Spinal cord (tissue), 10 donors: Measurements from ENCODE around the gene RABGAP1. TPM values are rescaled to one million over a fixed set of nuclear protein-coding genes. Genes with fewer than 3 reads are reported as not detected.
A peak's percentile ranks its signal among the peaks of the same experiment; 100 is the strongest.

Experiments used
- DNase-seq, 6 donors: peaks; one replicate each; pipeline versions ENCODE4 v3.0.0 to v3.0.0-alpha.2; 2013 to 2015; ENCODE audit warnings: low spot score in 6 of 6, low read depth in 4 of 6
- H3K27ac ChIP-seq: one replicate; pipeline ENCODE4 v1.5.1; 2013; ENCODE audit warnings: low read depth, low read length, control low read depth
- H3K27me3 ChIP-seq: one replicate; pipeline ENCODE4 v1.6.1; 2013; ENCODE audit warnings: low read length; ENCODE audit not compliant: control insufficient read depth, insufficient read depth
- H3K36me3 ChIP-seq: one replicate; pipeline ENCODE4 v1.6.1; 2013; ENCODE audit warnings: low read length; ENCODE audit not compliant: control insufficient read depth, insufficient read depth
- H3K4me1 ChIP-seq: one replicate; pipeline ENCODE4 v1.6.1; 2013; ENCODE audit warnings: low read length; ENCODE audit not compliant: control insufficient read depth, insufficient read depth
- H3K4me3 ChIP-seq: one replicate; pipeline ENCODE4 v1.5.1; 2013; ENCODE audit warnings: low read depth, low read length, control low read depth
- H3K9me3 ChIP-seq: one replicate; pipeline ENCODE4 v1.6.1; 2013; ENCODE audit warnings: low read length; ENCODE audit not compliant: control insufficient read depth, insufficient read depth
- WGBS: methylation state at CpG from one replicate; pipeline ENCODE4 v1.1.5; 2013; ENCODE audit warnings: missing lambda C conversion rate; ENCODE audit not compliant: insufficient coverage; 5-methylcytosine and 5-hydroxymethylcytosine counted together
- polyA plus RNA-seq, 2 donors: library from polyadenylated mRNA; unstranded; fragments of 120-200 nt; gene quantifications; one replicate each; pipeline ENCODE4 v1.2.1, GENCODE V29; 2013; ENCODE audit not compliant: insufficient read length in 2 of 2
- total RNA-seq, 2 donors: library from RNA; depleted of rRNA in 1 of 2; stranded (reverse); fragments of 120-200 nt in 1 of 2; fragments of >200 nt in 1 of 2; gene quantifications; one replicate each; pipeline versions ENCODE4 v1.2.3 to v1.2.4, GENCODE V29; 2013 to 2014
- donor health status: healthy.

RABGAP1 gene
- total and polyA plus RNA-seq, 4 donors: 60.2 to 104 (median 68.1) TPM

- 15% methylated on average over 4 of the region's 6 CpGs for WGBS
- Histone ChIP-seq H3K4me1 (peaks cover 16% of the 10 kb centered on the region), H3K4me3 (peak overlapping the region; percentile 95), H3K27ac (peak overlapping the region; percentile 78), H3K27me3 (no peaks in the 10 kb centered on the region), H3K36me3 (peaks cover 13% of the 10 kb centered on the region), H3K9me3 (no peaks in the 10 kb centered on the region)
- no peak for DNase-seq
Measured at GRCh38 chr9:122940454-122940748, 419 bp upstream of the RABGAP1 start.

DNA sequence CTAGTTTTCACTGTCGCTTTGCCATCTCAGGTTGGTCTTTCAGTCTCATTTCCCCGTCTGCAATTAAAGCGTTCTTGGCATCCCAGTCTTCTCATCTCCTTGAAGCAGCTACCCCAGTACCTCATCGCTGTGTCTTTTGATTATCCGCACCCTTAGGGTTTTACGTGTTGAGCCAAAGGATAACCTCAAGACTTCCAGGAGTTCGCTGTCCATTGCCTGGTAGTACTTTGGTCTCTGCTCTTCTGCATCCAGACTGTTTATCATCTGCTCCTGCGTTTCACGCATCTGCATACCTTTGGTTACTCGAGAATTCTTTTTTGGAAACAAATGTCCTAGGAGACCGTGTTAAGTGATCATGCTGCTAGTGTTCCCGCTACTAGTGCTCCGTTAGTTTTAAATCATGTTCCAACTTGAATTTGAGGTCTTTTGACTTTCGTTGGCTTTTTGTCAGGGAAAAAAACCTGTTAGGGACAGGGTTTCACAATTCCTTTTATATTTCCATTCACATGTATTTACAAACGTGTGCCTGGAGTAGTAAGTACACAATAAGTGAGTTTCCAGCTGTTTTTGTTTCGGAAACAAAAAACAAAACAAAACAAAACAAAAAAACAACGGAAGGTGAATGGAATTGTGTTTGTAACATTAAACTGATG is 888 bp downstream of the RABGAP1 start:
- H3K4me1 ChIP-seq: peaks cover 16% of the 10 kb centered on the region
- no peaks in the 10 kb centered on the region for H3K27me3 ChIP-seq
- WGBS: 1% methylated on average over 13 of the region's 17 CpGs
- peak overlapping the region; percentile 95 for H3K4me3 ChIP-seq
- peak overlapping the region; percentile 95 for H3K27ac ChIP-seq
- no peaks in the 10 kb centered on the region for H3K9me3 ChIP-seq
- H3K36me3 ChIP-seq: peaks cover 8% of the 10 kb centered on the region
- no peak for DNase-seq

GRCh38 chr9:122944960-122945888 is 4.4 kb downstream of the RABGAP1 start:
- H3K27me3 ChIP-seq: no peaks in the 10 kb centered on the region
- H3K27ac ChIP-seq: no peak overlapping the region
- H3K4me1 ChIP-seq: peaks cover 19% of the 10 kb centered on the region
- 100% methylated on average over 1 of the region's 4 CpGs for WGBS
- no peak overlapping the region for H3K4me3 ChIP-seq
- DNase-seq: no peak
- no peaks in the 10 kb centered on the region for H3K9me3 ChIP-seq
- H3K36me3 ChIP-seq: no peaks in the 10 kb centered on the region

GRCh38 chr9:122946461-122947005 is 5.7 kb downstream of the RABGAP1 start:
- WGBS: no CpG with 5 or more reads among the region's 1 CpG

DNA sequence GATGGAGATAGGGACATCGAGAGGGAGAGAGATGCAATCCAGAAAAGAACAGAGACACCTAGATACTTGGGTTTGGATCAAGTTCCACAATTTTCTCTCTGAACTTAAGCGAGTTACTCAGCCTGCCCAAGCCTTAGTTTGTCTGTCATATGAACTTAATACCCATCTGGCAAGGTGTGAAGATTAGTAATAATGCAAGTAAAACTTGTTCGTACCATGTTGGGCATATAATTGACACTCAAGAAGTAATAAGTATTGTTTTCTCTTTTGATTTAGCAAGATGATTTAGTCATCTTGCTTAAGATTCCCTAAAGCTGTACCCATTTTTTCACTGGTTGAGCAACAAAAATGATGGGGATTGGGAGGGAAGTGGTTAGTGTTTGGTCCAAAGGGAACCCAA is 7.5 kb downstream of the RABGAP1 start:
- H3K9me3 ChIP-seq: no peaks in the 10 kb centered on the region
- no peak for DNase-seq
- 100% methylated on average over 1 of the region's 3 CpGs for WGBS
- no peak overlapping the region for H3K4me3 ChIP-seq
- no peaks in the 10 kb centered on the region for H3K36me3 ChIP-seq
- H3K27me3 ChIP-seq: no peaks in the 10 kb centered on the region
- peak overlapping the region; percentile 64 for H3K27ac ChIP-seq
- peaks cover 9% of the 10 kb centered on the region for H3K4me1 ChIP-seq

More at GRCh38 chr9:122946461-122947005, 5.7 kb downstream of the RABGAP1 start:
- Histone ChIP-seq H3K4me3 (no peak overlapping the region), H3K36me3 (no peaks in the 10 kb centered on the region), H3K4me1 (peaks cover 16% of the 10 kb centered on the region), H3K27me3 (no peaks in the 10 kb centered on the region), H3K9me3 (no peaks in the 10 kb centered on the region), H3K27ac (peak overlapping the region; percentile 19)
- DNase-seq: no peak

- Histone ChIP-seq H3K4me1 (peaks cover 4% of the 10 kb centered on the region), H3K27me3 (no peaks in the 10 kb centered on the region), H3K9me3 (no peaks in the 10 kb centered on the region), H3K4me3 (no peak overlapping the region), H3K36me3 (no peaks in the 10 kb centered on the region), H3K27ac (no peak overlapping the region)
- peak in 1 of 6 donors; percentile 38 for DNase-seq
- WGBS: no CpG with 5 or more reads among the region's 1 CpG
Measured at GRCh38 chr9:122949696-122950095, 8.9 kb downstream of the RABGAP1 start.

GRCh38 chr9:122950263-122950662 is 9.4 kb downstream of the RABGAP1 start:
- DNase-seq: no peak
- Histone ChIP-seq H3K27me3 (no peaks in the 10 kb centered on the region), H3K9me3 (no peaks in the 10 kb centered on the region), H3K27ac (no peak overlapping the region), H3K4me1 (peaks cover 4% of the 10 kb centered on the region), H3K36me3 (no peaks in the 10 kb centered on the region), H3K4me3 (no peak overlapping the region)
- no CpG with 5 or more reads among the region's 3 CpGs for WGBS

DNA sequence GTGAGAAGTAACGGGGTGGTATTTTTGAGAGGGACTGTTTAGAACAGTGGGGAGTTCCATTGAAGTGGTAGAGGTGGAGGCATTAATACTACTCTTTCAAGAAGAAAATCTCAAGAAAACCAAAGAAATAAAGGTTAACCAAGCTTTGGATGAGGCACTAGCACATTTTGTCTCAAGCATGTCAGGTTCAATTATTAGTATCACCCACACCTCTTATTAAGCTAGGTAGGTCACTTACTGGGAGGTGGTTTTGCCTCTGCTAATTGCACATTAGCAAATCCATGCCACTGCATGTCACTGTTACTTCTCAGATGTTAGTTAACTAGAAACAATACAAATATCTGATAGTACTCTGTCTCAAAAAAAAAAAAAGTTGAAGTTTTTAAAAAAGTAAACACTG is 10.2 kb downstream of the RABGAP1 start:
- Histone ChIP-seq H3K4me1 (peaks cover 4% of the 10 kb centered on the region), H3K27me3 (no peaks in the 10 kb centered on the region), H3K27ac (no peak overlapping the region), H3K36me3 (no peaks in the 10 kb centered on the region), H3K9me3 (no peaks in the 10 kb centered on the region), H3K4me3 (no peak overlapping the region)
- DNase-seq: no peak
- WGBS: no CpG with 5 or more reads among the region's 1 CpG

GRCh38 chr9:122954253-122954691 is 13.5 kb downstream of the RABGAP1 start:
- Histone ChIP-seq H3K4me1 (peaks cover 1% of the 10 kb centered on the region), H3K36me3 (no peaks in the 10 kb centered on the region), H3K27me3 (no peaks in the 10 kb centered on the region), H3K4me3 (no peak overlapping the region), H3K9me3 (no peaks in the 10 kb centered on the region), H3K27ac (peak overlapping the region; percentile 64)
- DNase-seq: peak in 2 of 6 donors; percentile 7 to 29
